ENCODE data around the gene NPVF.

The NPVF gene

GRCh38 chr7:25244254-25245033, 16.2 kb upstream of the NPVF start:
- no peak for TF ChIP-seq ZFX (IDR thresholded peaks at IDR 0.05; ENCODE audit: borderline replicate concordance)
- TF ChIP-seq, protein P1, sequence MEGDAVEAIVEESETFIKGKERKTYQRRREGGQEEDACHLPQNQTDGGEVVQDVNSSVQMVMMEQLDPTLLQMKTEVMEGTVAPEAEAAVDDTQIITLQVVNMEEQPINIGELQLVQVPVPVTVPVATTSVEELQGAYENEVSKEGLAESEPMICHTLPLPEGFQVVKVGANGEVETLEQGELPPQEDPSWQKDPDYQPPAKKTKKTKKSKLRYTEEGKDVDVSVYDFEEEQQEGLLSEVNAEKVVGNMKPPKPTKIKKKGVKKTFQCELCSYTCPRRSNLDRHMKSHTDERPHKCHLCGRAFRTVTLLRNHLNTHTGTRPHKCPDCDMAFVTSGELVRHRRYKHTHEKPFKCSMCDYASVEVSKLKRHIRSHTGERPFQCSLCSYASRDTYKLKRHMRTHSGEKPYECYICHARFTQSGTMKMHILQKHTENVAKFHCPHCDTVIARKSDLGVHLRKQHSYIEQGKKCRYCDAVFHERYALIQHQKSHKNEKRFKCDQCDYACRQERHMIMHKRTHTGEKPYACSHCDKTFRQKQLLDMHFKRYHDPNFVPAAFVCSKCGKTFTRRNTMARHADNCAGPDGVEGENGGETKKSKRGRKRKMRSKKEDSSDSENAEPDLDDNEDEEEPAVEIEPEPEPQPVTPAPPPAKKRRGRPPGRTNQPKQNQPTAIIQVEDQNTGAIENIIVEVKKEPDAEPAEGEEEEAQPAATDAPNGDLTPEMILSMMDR (IDR thresholded peaks at IDR 0.05): no peak
- H3K27ac ChIP-seq: no peak overlapping the region

DNA sequence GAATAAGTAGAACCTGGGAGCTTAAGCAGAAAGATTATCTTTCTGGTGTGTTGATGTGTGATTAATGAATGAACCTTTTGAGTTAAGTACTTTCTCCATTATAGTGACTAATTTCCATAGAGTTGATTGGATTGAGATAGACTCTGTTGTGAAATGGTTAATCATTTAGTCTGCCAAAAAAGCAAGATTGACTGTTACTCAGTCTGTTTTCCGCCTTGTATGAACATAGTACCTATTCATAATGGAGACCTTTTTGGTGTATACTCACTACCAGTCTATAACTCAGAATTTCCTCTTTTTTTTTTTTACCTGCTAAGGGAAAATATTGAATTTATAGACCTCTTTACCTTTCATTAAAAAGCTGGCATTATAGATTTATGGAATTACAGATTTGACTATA, 14.4 kb upstream of the NPVF start:
- TF ChIP-seq ZFX (IDR thresholded peaks at IDR 0.05; ENCODE audit: borderline replicate concordance): no peak
- TF ChIP-seq, protein P1 (IDR thresholded peaks at IDR 0.05): no peak

DNA sequence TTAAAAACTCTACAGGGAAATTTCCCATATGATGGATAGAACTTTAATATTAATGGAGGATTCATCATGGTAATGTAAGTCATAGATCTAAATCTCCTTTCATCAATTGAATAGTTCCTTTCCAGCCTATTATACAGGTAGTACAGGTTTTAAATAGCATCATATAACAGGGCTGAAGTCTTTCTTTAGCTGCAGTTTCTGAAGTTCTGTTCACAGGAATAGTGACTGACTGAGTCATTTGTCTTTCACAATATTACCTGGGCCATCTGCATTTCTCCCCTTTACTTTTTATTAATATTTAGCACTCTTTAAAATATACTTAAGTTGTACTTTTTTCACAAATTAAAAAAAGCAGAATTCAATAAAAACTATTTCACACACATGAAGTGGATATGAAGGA, 12.6 kb upstream of the NPVF start:
- no peak overlapping the region for H3K27ac ChIP-seq
- TF ChIP-seq, protein P1 (IDR thresholded peaks at IDR 0.05): no peak
- TF ChIP-seq ZFX (IDR thresholded peaks at IDR 0.05; ENCODE audit: borderline replicate concordance): no peak

More for the DNA sequence above, 14.4 kb upstream of the NPVF start:
- no peak overlapping the region for H3K27ac ChIP-seq

GRCh38 chr7:25240340-25240739, 12.1 kb upstream of the NPVF start:
- H3K27ac ChIP-seq: no peak overlapping the region
- TF ChIP-seq, protein P1 (IDR thresholded peaks at IDR 0.05): no peak
- no peak for TF ChIP-seq ZFX (IDR thresholded peaks at IDR 0.05; ENCODE audit: borderline replicate concordance)

DNA sequence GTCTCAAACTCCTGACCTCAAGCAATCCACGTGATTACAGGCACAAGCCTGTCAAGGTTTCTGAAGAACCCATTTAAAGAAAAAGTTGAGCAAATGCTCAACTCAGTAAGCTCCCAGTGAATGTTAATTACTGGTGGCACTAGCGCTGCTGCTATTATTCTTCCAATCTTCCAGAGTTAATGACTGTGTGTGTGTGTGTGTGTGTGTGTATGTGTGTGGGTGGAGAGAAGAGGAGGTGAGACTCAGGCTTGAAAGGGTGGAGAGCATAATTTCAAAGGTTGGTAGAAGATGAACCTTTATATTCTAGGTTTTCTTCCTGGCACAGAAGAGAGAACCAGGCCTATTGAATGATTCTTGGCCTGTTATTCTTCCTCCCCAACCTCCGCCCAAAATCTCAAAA, 11.6 kb upstream of the NPVF start:
- TF ChIP-seq, protein P1 (IDR thresholded peaks at IDR 0.05): no peak
- no peak for TF ChIP-seq ZFX (IDR thresholded peaks at IDR 0.05; ENCODE audit: borderline replicate concordance)
- no peak overlapping the region for H3K27ac ChIP-seq

GRCh38 chr7:25238066-25238725, 9.9 kb upstream of the NPVF start:
- no peak overlapping the region for H3K27ac ChIP-seq
- TF ChIP-seq ZFX (IDR thresholded peaks at IDR 0.05; ENCODE audit: borderline replicate concordance): no peak
- TF ChIP-seq, protein P1 (IDR thresholded peaks at IDR 0.05): no peak

DNA sequence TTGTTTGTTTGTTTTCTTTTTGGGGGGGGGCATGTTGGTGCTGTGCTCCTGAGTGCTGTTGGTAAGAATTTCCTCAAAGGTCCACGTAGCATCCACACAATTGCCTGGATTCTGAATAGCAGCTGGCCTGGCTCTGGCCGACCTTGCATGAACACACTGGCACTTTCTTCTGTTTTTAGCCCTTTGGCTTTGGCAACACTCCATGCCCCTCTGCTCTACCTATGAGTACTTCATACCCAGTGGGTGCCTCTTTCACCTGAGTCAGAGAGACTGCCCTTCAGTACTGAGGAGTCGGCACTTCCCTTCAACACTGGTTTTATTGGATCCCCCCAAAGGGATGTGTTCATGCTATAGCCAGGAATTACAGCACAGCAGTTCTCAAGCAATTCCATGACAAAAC, 7.2 kb upstream of the NPVF start:
- TF ChIP-seq ZFX (IDR thresholded peaks at IDR 0.05; ENCODE audit: borderline replicate concordance): no peak
- TF ChIP-seq, protein P1 (IDR thresholded peaks at IDR 0.05): no peak
- H3K27ac ChIP-seq: no peak overlapping the region
